ENCODE results near the gene IMPDH1. TPM values are rescaled to one million over a fixed set of nuclear protein-coding genes. Genes with fewer than 3 reads are reported as not detected.

The IMPDH1 gene
- total and polyA plus RNA-seq, 9 donors, result 10.3 to 66.9 (median 23.4) TPM

DNA sequence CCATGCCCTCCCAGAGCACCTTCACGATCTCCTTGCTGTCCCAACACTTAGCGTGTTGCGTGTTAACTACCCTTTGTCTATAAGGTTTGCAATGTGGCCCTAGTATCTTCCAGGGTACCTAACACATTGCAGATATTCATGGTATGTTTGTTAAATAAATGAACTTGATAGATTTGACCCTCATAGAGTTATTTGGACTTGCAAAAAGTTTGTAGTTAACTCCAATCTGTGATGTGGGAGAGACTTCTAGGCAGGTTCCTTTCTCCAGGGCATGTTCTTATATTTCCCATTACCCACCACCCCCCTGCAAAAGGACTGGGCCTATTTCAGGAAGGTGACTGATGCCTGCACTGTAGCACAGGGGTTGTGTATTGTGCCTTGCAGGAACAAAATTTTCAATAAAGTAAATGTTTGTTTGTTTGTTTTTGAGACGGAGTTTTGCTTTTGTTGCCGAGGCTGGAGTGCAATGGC, 46.5 kb upstream of the IMPDH1 start:
- Histone ChIP-seq H3K4me1 (ENCODE audit: insufficient read depth) (peaks cover 15% of the 10 kb centered on the region), H3K4me3 (peak overlapping the region; percentile 81), H3K27me3 (no peaks in the 10 kb centered on the region), H3K27ac (peak overlapping the region; percentile 34 to 94), H3K9me3 (no peaks in the 10 kb centered on the region), H3K36me3 (no peaks in the 10 kb centered on the region)
- intact Hi-C loops (cut with DNase I), result loop anchor here in 2 of 4 donors (2.0 to 10.0 kb wide), 2 partner anchors 29 to 51 kb away; partner anchors contain the start of gene IMPDH1 (in 1 of the 2)
- WGBS, 3 donors, result 1% methylated on average over 5 of the region's 5 CpGs
- TF ChIP-seq, protein P1, sequence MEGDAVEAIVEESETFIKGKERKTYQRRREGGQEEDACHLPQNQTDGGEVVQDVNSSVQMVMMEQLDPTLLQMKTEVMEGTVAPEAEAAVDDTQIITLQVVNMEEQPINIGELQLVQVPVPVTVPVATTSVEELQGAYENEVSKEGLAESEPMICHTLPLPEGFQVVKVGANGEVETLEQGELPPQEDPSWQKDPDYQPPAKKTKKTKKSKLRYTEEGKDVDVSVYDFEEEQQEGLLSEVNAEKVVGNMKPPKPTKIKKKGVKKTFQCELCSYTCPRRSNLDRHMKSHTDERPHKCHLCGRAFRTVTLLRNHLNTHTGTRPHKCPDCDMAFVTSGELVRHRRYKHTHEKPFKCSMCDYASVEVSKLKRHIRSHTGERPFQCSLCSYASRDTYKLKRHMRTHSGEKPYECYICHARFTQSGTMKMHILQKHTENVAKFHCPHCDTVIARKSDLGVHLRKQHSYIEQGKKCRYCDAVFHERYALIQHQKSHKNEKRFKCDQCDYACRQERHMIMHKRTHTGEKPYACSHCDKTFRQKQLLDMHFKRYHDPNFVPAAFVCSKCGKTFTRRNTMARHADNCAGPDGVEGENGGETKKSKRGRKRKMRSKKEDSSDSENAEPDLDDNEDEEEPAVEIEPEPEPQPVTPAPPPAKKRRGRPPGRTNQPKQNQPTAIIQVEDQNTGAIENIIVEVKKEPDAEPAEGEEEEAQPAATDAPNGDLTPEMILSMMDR (IDR thresholded peaks at IDR 0.05), result no peak
- TF ChIP-seq EP300 (IDR thresholded peaks at IDR 0.05) (no peak), POLR2A (IDR thresholded peaks at IDR 0.05) (no peak)
- no peak for DNase-seq

GRCh38 chr7:128455543-128456254, 45.9 kb upstream of the IMPDH1 start, which contains the start of gene HILPDA:
Gene HILPDA (plus strand): TSS chr7:128455878. CDS start chr7:128457269, 1,391 bp downstream.
- Histone ChIP-seq H3K36me3 (no peaks in the 10 kb centered on the region), H3K27me3 (no peaks in the 10 kb centered on the region), H3K9me3 (no peaks in the 10 kb centered on the region), H3K27ac (peak within 1 kb of the TSS; percentile 90 to 94), H3K4me3 (peak within 1 kb of the TSS; percentile 81), H3K4me1 (ENCODE audit: insufficient read depth) (peaks cover 15% of the 10 kb centered on the region)
- peak; percentile 92 to 96 (median 92) for DNase-seq
- 0% methylated on average over 30 to 64 of the region's 64 CpGs for WGBS, 3 donors
- intact Hi-C loops (cut with DNase I), result loop anchor here in 2 of 4 donors (2.0 to 10.0 kb wide), 2 partner anchors 29 to 51 kb away; partner anchors contain the start of gene IMPDH1 (in 1 of the 2)
- TF ChIP-seq, protein P1 (IDR thresholded peaks at IDR 0.05), result no peak
- peak; percentile 63 for TF ChIP-seq EP300 (IDR thresholded peaks at IDR 0.05)
- TF ChIP-seq POLR2A (IDR thresholded peaks at IDR 0.05), result peak; percentile 67

DNA sequence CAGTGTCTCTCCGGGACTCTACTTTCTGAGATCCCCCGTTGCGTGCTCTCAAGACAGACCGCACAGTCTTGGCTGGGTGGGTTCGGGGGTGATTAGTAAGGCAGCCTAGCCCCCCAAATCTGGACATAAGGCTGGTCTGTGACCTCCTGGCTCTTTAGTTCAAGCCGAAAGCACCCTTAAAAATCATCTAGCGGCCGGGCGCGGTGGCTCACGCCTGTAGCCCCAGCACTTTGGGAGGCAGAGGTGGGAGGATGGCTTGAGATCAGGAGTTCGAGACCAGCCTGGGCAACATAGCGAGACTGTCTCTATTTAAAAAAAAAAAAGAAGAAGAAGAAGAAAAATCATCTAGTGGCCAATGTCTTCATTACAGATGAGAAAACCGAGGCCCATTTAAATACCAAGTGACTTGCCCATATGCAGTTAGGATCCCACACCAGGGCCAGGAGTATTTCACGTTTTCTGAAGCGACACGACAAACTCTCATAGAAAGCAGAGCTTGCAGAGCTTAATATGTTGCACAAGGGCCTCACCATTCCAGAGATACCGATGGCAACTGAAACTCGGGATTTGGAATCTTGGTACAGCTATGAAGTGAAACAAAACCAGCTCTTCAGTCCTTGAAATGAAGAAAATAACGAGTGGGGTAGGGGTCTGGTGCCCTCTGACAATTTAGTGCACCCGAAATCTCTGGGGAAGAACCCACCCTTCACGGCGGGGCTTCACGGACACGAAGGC, 45.2 kb upstream of the IMPDH1 start:
- peaks cover 15% of the 10 kb centered on the region for H3K4me1 ChIP-seq (ENCODE audit: insufficient read depth)
- H3K27ac ChIP-seq, result peak overlapping the region; percentile 90 to 94
- DNase-seq, result no peak
- 40 to 51% (median 47%) methylated on average over 25 of the region's 25 CpGs for WGBS, 3 donors
- intact Hi-C loops (cut with DNase I), result loop anchor here in 1 of 4 donors (10.0 kb wide), 1 partner anchor 50 kb away; the partner anchor contains the start of gene IMPDH1
- H3K4me3 ChIP-seq, result peak overlapping the region; percentile 81
- TF ChIP-seq POLR2A (IDR thresholded peaks at IDR 0.05), result no peak
- TF ChIP-seq, protein P1 (IDR thresholded peaks at IDR 0.05), result peak in 1 of 3 donors; percentile 5
- no peaks in the 10 kb centered on the region for H3K36me3 ChIP-seq
- no peaks in the 10 kb centered on the region for H3K27me3 ChIP-seq
- H3K9me3 ChIP-seq, result no peaks in the 10 kb centered on the region

Measured in ovary (tissue), 9 donors.